Right lobe of liver (tissue), 6 donors: Measurements from ENCODE around the gene MYT1. TPM values are rescaled to one million over a fixed set of nuclear protein-coding genes. Genes with fewer than 3 reads are reported as not detected.
A peak's percentile ranks its signal among the peaks of the same experiment; 100 is the strongest.

ENCODE experiments used
- ATAC-seq, 4 donors: fragments of 200-7000 bp; cut with Tn5 transposase; one replicate each; pipeline ENCODE4 v1.9.1; 2020; ENCODE audit warnings: mild to moderate bottlenecking in 4 of 4, moderate library complexity in 4 of 4
- DNase-seq, 3 donors: peaks; one replicate each; pipeline ENCODE4 v3.0.0-alpha.2; 2020
- H3K27ac ChIP-seq, 3 donors: fragments of 200-600 bp; one replicate each; pipeline ENCODE4 v1.8.0; 2022
- H3K27me3 ChIP-seq, 2 donors: fragments of 200-600 bp; one replicate each; pipeline ENCODE4 v1.8.0; 2022
- H3K36me3 ChIP-seq, 4 donors: fragments of 200-600 bp; sonication (generic) in 1 of 4; one replicate each; pipeline versions ENCODE4 v1.5.1 to v1.8.0; 2017 to 2022; ENCODE audit warnings: control low read depth in 1 of 4
- H3K4me1 ChIP-seq, 4 donors: fragments of 200-600 bp; sonication (generic) in 1 of 4; one replicate each; pipeline versions ENCODE4 v1.5.1 to v1.8.0; 2017 to 2022; ENCODE audit warnings: control low read depth in 1 of 4
- H3K4me3 ChIP-seq, 3 donors: fragments of 200-600 bp; one replicate each; pipeline ENCODE4 v1.8.0; 2022
- H3K9me3 ChIP-seq, 4 donors: fragments of 200-600 bp; sonication (generic) in 1 of 4; one replicate each; pipeline versions ENCODE4 v1.5.1 to v1.8.0; 2017 to 2022; ENCODE audit warnings: control low read depth in 1 of 4
- CTCF ChIP-seq, 4 donors: fragments of 200-600 bp in 3 of 4; fragments of 450-650 bp in 1 of 4; IDR thresholded peaks; one replicate each; pipeline versions ENCODE4 v1.5.1 to v1.8.0; 2016 to 2022; ENCODE audit warnings: antibody characterized with exemption in 4 of 4, mild to moderate bottlenecking in 2 of 4
- POLR2A ChIP-seq: fragments of 450-650 bp; IDR thresholded peaks from one replicate; pipeline ENCODE4 v1.6.1; 2017; ENCODE audit warnings: antibody characterized with exemption, mild to moderate bottlenecking
- WGBS: methylation state at CpG from one replicate; pipeline ENCODE4 v1.1.6; 2018; ENCODE audit warnings: low coverage, low lambda C conversion rate; ENCODE audit not compliant: insufficient coverage; ENCODE audit errors: missing lambda C conversion rate; 5-methylcytosine and 5-hydroxymethylcytosine counted together
- intact Hi-C, 2 donors: fragments of 100-400 bp; cut with DNase I; formaldehyde crosslinking; loops; one replicate each; pipeline versions ENCODE4 v1.11.2 to v1.14.1; 2022
- total RNA-seq, 6 experiments: library from RNA; depleted of rRNA in 2 of 6; stranded (reverse); fragments of >200 nt in 2 of 6; fragmentation: NEBNext Ultra II Directional in 3 of 6; extraction: Animal tissue kit (Norgen Biotek cat#: 25700) in 3 of 6; gene quantifications; one replicate each; pipeline versions ENCODE4 v1.1.0 to v1.2.4, GENCODE V29; 2016 to 2023
- donor health status: DM: no; HTN: yes; CAD: no.
- donor health status: DM: no; HTN: no; CAD: no.
- donor health status: DM: no; HTN: no; CAD: no.
- donor health status: DM: no; HTN: yes; CAD: no.
- donor health status: DM: no; HTN: yes; CAD: no.

Gene MYT1
- total RNA-seq, 6 experiments from 2014 or later: 0.06 to 0.09 TPM; not detected in 4

- 69% methylated on average over 5 of the region's 11 CpGs for WGBS
- H3K36me3 ChIP-seq: no peaks in the 10 kb centered on the region
- TF ChIP-seq CTCF (IDR thresholded peaks at IDR 0.05) (no peak), POLR2A (no peak)
- no peak overlapping the region for H3K4me3 ChIP-seq
- H3K27me3 ChIP-seq: no peaks in the 10 kb centered on the region
- no peaks in the 10 kb centered on the region for H3K4me1 ChIP-seq
- ATAC-seq: no peak
- H3K27ac ChIP-seq: no peak overlapping the region
- no peaks in the 10 kb centered on the region for H3K9me3 ChIP-seq
- intact Hi-C loops: no loop called here
- DNase-seq: peak in 2 of 3 donors; percentile 27 to 34
Observed at GRCh38 chr20:64129146-64129782, 35.0 kb upstream of the MYT1 start.

GRCh38 chr20:64130271-64130670, 34.0 kb upstream of the MYT1 start:
- no peak overlapping the region for H3K4me3 ChIP-seq
- H3K27ac ChIP-seq: no peak overlapping the region
- H3K4me1 ChIP-seq: no peaks in the 10 kb centered on the region
- intact Hi-C loops: no loop called here
- peak in 1 of 3 donors; percentile 25 for DNase-seq
- H3K27me3 ChIP-seq: no peaks in the 10 kb centered on the region
- no peaks in the 10 kb centered on the region for H3K36me3 ChIP-seq
- ATAC-seq: no peak
- TF ChIP-seq CTCF (IDR thresholded peaks at IDR 0.05): no peak
- TF ChIP-seq POLR2A: no peak
- no peaks in the 10 kb centered on the region for H3K9me3 ChIP-seq
- 60% methylated on average over 3 of the region's 5 CpGs for WGBS

- Histone ChIP-seq H3K27ac (no peak overlapping the region), H3K9me3 (no peaks in the 10 kb centered on the region), H3K36me3 (no peaks in the 10 kb centered on the region), H3K4me1 (no peaks in the 10 kb centered on the region), H3K4me3 (no peak overlapping the region), H3K27me3 (no peaks in the 10 kb centered on the region)
- 67% methylated on average over 10 of the region's 10 CpGs for WGBS
- intact Hi-C loops: no loop called here
- ATAC-seq: no peak
- TF ChIP-seq POLR2A (no peak), CTCF (IDR thresholded peaks at IDR 0.05) (no peak)
- peak in 2 of 3 donors; percentile 17 to 24 for DNase-seq
Observed at GRCh38 chr20:64130876-64131275, 33.4 kb upstream of the MYT1 start.

- H3K27ac ChIP-seq: no peak overlapping the region
- peak in 3 of 4 donors; percentile 54 to 77 (median 70) for ATAC-seq
- no peaks in the 10 kb centered on the region for H3K27me3 ChIP-seq
- intact Hi-C loops: no loop called here
- no peaks in the 10 kb centered on the region for H3K4me1 ChIP-seq
- peak in 2 of 3 donors; percentile 37 to 47 for DNase-seq
- no peaks in the 10 kb centered on the region for H3K36me3 ChIP-seq
- no peak overlapping the region for H3K4me3 ChIP-seq
- peak in 3 of 4 donors; percentile 10 to 23 (median 17) for TF ChIP-seq CTCF (IDR thresholded peaks at IDR 0.05)
- TF ChIP-seq POLR2A: no peak
- H3K9me3 ChIP-seq: no peaks in the 10 kb centered on the region
- no CpG with 5 or more reads among the region's 4 CpGs for WGBS
Observed at GRCh38 chr20:64131406-64131805, 32.8 kb upstream of the MYT1 start.
